Cardiac fibroblast (primary cell): ENCODE results near the gene CNTN5.
A peak's percentile ranks its signal among the peaks of the same experiment; 100 is the strongest.

Source experiments
- DNase-seq, 2 donors: peaks; one replicate each; pipeline versions ENCODE4 v3.0.0 to v3.0.0-alpha.2; 2010; ENCODE audit warnings: low read depth in 2 of 2
- H3K4me3 ChIP-seq, 2 donors: replicated peaks in 1 of 2; 1 replicate in 1 of 2; 2 replicates in 1 of 2; pipeline ENCODE4 v1.5.1; 2011; ENCODE audit warnings: low read depth in 2 of 2, low read length in 2 of 2, mild to moderate bottlenecking in 2 of 2, moderate library complexity in 1 of 2
- CTCF ChIP-seq: IDR thresholded peaks from one replicate; pipeline ENCODE4 v1.5.1; 2011; ENCODE audit warnings: low read depth, mild to moderate bottlenecking, low read length, inconsistent platforms

The CNTN5 gene

GRCh38 chr11:99246199-99246598 lies 225.4 kb downstream of the CNTN5 start:
- H3K4me3 ChIP-seq: no peak overlapping the region
- no peak for TF ChIP-seq CTCF
- DNase-seq: no peak

- no peak for DNase-seq
- H3K4me3 ChIP-seq: no peak overlapping the region
- no peak for TF ChIP-seq CTCF
These were observed 235.9 kb downstream of the CNTN5 start for GRCh38 chr11:99256614-99257013.

GRCh38 chr11:99257131-99257530 lies 236.4 kb downstream of the CNTN5 start:
- H3K4me3 ChIP-seq: no peak overlapping the region
- DNase-seq: peak; percentile 19 to 47
- TF ChIP-seq CTCF: no peak

- no peak overlapping the region for H3K4me3 ChIP-seq
- DNase-seq: peak in 1 of 2 donors; percentile 38
- no peak for TF ChIP-seq CTCF
These were observed 239.9 kb downstream of the CNTN5 start for GRCh38 chr11:99260696-99261095.

- no peak overlapping the region for H3K4me3 ChIP-seq
- TF ChIP-seq CTCF: no peak
- DNase-seq: no peak
These were observed 248.1 kb downstream of the CNTN5 start for GRCh38 chr11:99268886-99269285.

GRCh38 chr11:99271527-99271926 lies 250.8 kb downstream of the CNTN5 start:
- no peak overlapping the region for H3K4me3 ChIP-seq
- DNase-seq: no peak
- no peak for TF ChIP-seq CTCF

GRCh38 chr11:99275521-99275920 lies 254.8 kb downstream of the CNTN5 start:
- no peak overlapping the region for H3K4me3 ChIP-seq
- no peak for DNase-seq
- TF ChIP-seq CTCF: no peak
